GM21737 (cell line): ENCODE results near the gene IGF1R.

Experiments used
- ATAC-seq: cut with Tn5 transposase; IDR thresholded peaks from one replicate; pipeline ENCODE4 v1.9.1; 2021; ENCODE audit warnings: mild to moderate bottlenecking, moderate library complexity; ENCODE audit not compliant: unreplicated experiment

Gene IGF1R

GRCh38 chr15:98647026-98647773, 1.1 kb upstream of the IGF1R start:
- ATAC-seq = peak; percentile 42

- ATAC-seq = peak; percentile 19
These were observed 524 bp downstream of the IGF1R start for GRCh38 chr15:98648654-98649471.

GRCh38 chr15:98649472-98650416, 1.4 kb downstream of the IGF1R start:
- no peak for ATAC-seq

DNA sequence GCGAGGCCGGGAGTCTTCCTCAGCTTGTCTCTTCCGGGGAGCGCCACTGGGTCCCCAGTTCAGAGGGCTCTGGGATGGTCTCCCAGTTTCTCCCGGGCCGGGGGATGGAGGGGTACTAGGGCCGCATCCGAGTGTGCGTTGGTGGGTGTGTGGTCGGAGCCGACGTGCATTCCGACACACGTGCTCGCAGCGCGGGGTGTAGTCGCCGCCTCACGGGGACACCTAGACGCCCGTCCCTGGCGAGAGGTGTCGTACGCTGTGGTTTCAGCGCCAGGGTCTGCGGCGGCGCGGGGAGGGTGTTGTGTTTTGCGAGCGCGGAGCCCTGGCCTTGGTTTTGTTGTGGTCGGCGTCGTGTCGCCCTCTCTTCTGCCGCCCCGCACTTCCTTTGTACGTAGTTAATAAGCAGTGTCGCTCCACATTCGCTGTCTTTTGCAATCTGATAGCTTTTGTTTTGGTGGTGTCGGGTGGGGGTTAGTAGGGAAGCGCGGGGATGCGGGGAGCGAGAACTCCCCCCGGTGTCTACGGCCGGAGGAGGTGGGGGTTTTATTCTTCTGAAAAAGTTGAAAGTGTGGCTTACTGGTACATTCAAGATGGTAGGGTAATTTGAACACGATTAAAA, 2.2 kb downstream of the IGF1R start:
- ATAC-seq = no peak

GRCh38 chr15:98651036-98651481, 2.7 kb downstream of the IGF1R start:
- no peak for ATAC-seq

GRCh38 chr15:98651581-98652220, 3.4 kb downstream of the IGF1R start:
- no peak for ATAC-seq

GRCh38 chr15:98653686-98654085, 5.3 kb downstream of the IGF1R start:
- ATAC-seq = no peak

GRCh38 chr15:98654790-98655360, 6.5 kb downstream of the IGF1R start:
- ATAC-seq = no peak

DNA sequence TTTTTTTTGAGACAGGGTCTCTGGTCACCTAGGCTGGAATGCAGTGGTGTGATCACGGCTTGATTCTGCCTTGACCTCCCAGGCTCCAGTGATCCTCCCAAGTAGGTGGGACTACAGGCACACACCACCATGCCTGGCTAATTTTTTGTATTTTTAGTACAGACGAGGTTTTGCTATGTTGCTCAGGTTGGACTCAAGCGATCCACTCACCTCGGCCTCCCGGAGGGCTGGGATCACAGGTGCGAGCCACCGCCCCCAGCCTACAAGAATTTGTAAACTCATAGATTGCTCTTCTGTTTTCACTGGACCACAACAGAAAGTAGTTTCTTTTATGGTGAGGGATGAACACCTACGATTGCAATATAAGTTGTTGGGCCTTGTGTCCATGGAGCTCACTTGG, 7.4 kb downstream of the IGF1R start:
- ATAC-seq = no peak

DNA sequence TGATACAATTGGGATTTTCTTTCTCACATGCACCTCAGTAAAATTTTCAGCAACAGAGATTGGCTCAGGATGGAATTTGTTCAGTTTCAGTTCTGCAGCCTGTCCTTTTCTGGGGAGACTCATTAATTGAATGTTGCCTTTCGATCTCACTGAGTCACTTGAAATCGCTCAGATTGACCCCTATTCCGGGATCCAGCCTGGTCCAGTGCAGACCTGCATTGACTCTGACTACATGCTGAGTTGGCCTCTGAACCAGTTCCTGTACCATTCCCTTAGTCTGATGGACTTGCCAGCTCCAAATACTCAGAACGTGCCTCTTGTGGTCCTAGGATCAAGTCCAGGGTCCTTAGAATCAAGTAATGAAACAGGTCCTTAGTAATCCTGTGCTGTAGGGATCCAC, 9.4 kb downstream of the IGF1R start:
- ATAC-seq = no peak

DNA sequence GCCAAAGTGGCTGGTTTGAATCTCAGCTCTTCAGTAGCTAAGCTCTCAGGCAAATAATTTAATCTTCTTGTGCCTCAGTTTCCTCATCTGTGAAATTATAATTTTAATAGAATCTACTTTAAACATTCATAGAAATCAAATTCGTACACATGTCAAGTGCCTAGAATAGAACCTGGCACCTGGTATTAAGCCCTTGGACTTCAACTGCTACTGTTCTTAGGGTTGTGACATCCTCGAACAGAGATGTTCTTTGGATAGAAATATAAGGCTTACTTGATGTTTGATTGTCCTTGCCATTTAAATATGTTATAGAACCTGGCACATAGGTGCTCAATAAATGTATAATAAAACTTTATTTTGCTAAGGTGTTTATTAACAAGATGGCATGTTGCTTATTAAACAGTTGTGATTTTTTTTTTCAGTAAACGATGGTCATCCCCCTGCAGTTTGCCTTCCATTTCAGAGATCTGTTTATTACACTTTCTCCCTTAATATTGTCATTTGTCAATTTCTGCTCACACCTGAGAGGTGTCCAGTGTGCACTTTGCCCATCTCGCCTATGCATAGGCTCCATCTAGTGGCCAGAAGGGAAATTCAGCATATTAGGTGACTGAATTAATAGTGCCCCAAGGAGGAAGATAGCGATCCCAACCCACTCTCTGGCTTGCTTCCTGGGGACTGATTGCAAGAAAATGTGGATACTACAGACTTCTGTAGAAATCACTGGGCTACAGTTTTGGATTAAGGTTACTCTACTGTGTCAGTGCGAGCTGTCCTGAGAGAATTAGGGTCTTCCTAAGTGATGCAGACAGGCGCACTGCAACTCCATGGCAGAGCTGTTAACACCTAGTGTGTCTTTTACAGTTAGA, 10.7 kb downstream of the IGF1R start:
- peak; percentile 88 for ATAC-seq

DNA sequence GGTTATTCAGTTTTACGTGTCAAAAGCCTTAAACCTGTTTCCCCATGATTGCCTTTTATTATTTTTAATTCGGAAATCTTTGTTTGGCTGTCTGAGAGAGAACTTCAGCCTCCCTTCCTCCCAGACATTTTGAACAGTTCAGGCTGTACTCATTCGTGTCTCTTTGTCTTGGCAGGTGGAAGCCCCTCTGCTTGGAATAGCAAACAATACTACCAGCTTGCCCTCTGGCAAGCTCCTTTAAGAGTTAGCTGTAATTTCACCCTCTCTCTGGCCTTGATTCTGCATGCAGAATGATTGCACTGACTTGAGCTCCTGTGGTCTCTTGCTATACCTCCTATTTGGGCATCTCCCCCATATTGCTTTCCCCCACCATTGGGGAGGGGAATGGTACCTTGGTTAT, 11.7 kb downstream of the IGF1R start:
- ATAC-seq = no peak

DNA sequence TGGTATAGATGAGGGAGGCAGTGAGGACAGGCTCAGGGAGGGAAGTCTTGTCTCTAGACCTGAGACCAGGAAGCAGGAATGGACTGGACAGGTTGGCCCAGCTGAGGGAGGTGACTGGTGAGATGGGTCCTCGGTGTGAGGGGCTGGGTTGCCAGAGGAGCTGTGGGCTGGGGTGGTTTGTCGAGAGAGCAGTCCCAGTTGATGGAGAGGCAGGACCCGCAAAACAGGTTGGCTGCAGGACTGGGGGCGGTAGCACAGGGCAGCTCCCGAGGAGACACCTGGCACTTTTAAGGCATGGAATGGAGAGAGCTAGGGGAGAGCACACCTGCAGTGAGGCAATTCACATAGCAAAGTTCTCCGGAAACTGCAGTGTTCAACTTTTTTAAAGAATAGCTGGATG, 14.7 kb downstream of the IGF1R start:
- no peak for ATAC-seq

DNA sequence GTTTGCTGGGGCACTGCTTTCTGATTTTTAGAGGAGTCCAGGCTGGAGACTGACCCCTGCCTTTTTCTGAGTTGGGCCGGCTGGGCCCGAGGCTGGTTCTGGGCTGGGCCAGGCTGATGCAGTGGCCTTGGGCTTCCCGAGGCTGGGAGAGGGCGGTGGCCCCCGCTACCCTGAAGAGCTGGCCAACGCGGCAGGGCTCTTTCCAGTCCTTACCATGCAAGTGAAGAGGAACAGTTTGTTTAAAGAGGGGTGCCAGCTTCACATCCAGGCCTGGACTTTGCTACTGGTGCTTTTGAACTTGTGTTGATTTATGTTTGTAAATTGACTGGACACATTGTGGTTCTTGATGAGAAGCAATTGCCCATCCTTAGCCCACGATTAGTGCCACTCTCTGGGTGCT, 15.3 kb downstream of the IGF1R start:
- ATAC-seq = no peak

- no peak for ATAC-seq
These were observed 18.1 kb downstream of the IGF1R start for GRCh38 chr15:98666441-98666840.

DNA sequence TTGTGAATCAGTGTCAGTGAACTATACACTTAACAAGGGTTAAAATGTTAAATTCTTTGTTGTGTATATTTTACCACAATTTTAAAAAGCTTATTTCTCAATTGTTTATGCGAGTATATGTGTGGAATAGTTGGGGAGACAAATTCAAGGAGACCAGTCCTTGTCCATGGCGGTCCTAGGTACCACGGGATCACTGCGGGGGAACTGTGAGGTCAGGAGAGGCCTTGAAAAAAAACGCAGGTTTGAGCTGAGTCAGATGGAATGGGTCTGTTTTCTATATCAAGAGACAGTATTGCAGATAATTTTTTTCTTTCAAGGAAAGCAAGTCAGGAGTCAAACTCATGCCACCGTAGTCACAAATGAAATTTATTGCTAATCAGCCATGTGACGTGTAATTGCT, 18.5 kb downstream of the IGF1R start:
- ATAC-seq = no peak

DNA sequence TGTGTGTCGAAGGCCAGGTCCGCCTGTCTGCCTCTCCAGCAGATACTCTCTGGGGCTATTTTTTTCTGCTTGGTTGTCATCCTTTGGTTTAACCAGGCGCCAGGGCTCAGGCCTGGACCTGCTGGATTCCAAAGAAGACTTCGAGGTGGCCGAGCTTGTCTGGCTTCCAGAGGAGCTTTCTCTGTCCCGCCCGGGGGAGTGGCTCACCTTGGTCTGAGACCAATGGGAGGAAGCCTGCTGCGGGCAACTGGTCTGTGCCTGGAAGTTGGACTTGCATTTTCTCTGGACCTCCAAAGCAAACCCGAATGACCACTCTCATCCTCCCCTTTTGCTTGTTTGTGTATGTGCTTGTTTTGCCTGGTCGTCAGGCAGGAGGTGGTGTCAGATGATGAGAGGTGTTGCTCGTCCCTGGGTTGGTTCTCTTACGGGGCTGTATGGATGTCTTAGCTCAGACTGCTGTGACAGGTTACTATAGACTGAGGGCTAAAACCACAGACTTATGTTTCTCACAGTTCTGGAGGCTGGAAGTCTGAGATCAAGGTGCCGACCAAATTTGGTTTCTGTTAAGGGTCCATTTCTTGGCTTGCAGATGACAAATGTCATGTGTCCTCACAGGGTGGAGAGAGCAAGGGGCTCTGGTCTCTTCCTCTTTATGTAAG, 19.3 kb downstream of the IGF1R start:
- no peak for ATAC-seq

- ATAC-seq = no peak
These were observed 20.4 kb downstream of the IGF1R start for GRCh38 chr15:98668566-98669308.
